Right forelimb (tissue), 1 donor: ENCODE measurements around the gene ARL4C.
A peak's percentile ranks its signal among the peaks of the same experiment; 100 is the strongest.

Experiments used
- DNase-seq: peaks from one replicate; pipeline ENCODE4 v3.0.0-alpha.2; 2018

ARL4C gene

GRCh38 chr2:234496835-234497593 lies at the start of gene ARL4C:
ARL4C (minus strand) TSS chr2:234497081; CDS start chr2:234496586, 495 bp downstream.
- peak; percentile 86 for DNase-seq

GRCh38 chr2:234544659-234545611 lies 48.1 kb upstream of the ARL4C start:
- peak; percentile 78 for DNase-seq

- no peak for DNase-seq
Observed at GRCh38 chr2:234542742-234543141, 45.9 kb upstream of the ARL4C start.

GRCh38 chr2:234537929-234538328 lies 41.0 kb upstream of the ARL4C start:
- no peak for DNase-seq

- DNase-seq: no peak
Observed at GRCh38 chr2:234536178-234536965, 39.5 kb upstream of the ARL4C start.

GRCh38 chr2:234535464-234535863 lies 38.6 kb upstream of the ARL4C start:
- DNase-seq: no peak

GRCh38 chr2:234534515-234534914 lies 37.6 kb upstream of the ARL4C start:
- DNase-seq: no peak

- no peak for DNase-seq
Observed at GRCh38 chr2:234533626-234534025, 36.7 kb upstream of the ARL4C start.

GRCh38 chr2:234528410-234529148 lies 31.7 kb upstream of the ARL4C start:
- no peak for DNase-seq

GRCh38 chr2:234526711-234527110 lies 29.8 kb upstream of the ARL4C start:
- DNase-seq: no peak

- no peak for DNase-seq
Observed at GRCh38 chr2:234521536-234521935, 24.7 kb upstream of the ARL4C start.

- DNase-seq: no peak
Observed at GRCh38 chr2:234518986-234519642, 22.2 kb upstream of the ARL4C start.

GRCh38 chr2:234517971-234518370 lies 21.1 kb upstream of the ARL4C start:
- no peak for DNase-seq

GRCh38 chr2:234514873-234515638 lies 18.2 kb upstream of the ARL4C start:
- DNase-seq: no peak

GRCh38 chr2:234514099-234514498 lies 17.2 kb upstream of the ARL4C start:
- DNase-seq: no peak

- no peak for DNase-seq
Observed at GRCh38 chr2:234512884-234513669, 16.2 kb upstream of the ARL4C start.

GRCh38 chr2:234502919-234503285 lies 6.0 kb upstream of the ARL4C start:
- DNase-seq: no peak

- no peak for DNase-seq
Observed at GRCh38 chr2:234502285-234502918, 5.5 kb upstream of the ARL4C start.

- DNase-seq: peak; percentile 51
Observed at GRCh38 chr2:234500394-234501006, 3.6 kb upstream of the ARL4C start.
